Measurements from ENCODE around the gene ORAI1. TPM values are rescaled to one million over a fixed set of nuclear protein-coding genes. Genes with fewer than 3 reads are reported as not detected.

Gene ORAI1
- polyA plus RNA-seq, 1 of the 3 experiments (the other 2 are of a cell fraction): 16.6 TPM

- H3K36me3 ChIP-seq (replicated peaks in 1 of 2; ENCODE audit: control insufficient read depth in 1 of 2, insufficient read depth in 2 of 2, low read length in 1 of 2): no peaks in the 10 kb centered on the region
- DNase-seq: no peak
- no peak for TF ChIP-seq EP300 (IDR thresholded peaks at IDR 0.05; ENCODE audit: borderline replicate concordance in 1 of 2, low read depth in 1 of 2, low read length in 1 of 2)
- TF ChIP-seq CHD2 (IDR thresholded peaks at IDR 0.05; ENCODE audit: low read length, partially characterized antibody): no peak
- no peak for TF ChIP-seq TAF1 (IDR thresholded peaks at IDR 0.05; ENCODE audit: borderline replicate concordance, low read depth, low read length)
- no peak for TF ChIP-seq SIN3A (IDR thresholded peaks at IDR 0.05; ENCODE audit: borderline replicate concordance, low read depth, low read length)
- TF ChIP-seq USF2 (IDR thresholded peaks at IDR 0.05; ENCODE audit: borderline replicate concordance, low read depth, low read length): no peak
- no peak overlapping the region for H3K4me2 ChIP-seq
- no peaks in the 10 kb centered on the region for H3K9me2 ChIP-seq
- H3F3A ChIP-seq (replicated peaks; ENCODE audit: insufficient read depth): peaks cover 6% of the 10 kb centered on the region
- H3K27ac ChIP-seq (ENCODE audit: low read depth in 2 of 2, low read length in 1 of 2): no peak overlapping the region
- H3K27me3 ChIP-seq (ENCODE audit: insufficient read depth): no peaks in the 10 kb centered on the region
- CTCF ChIA-PET: interaction anchor here (1.3 to 1.5 kb wide), 3 partner anchors 16 to 210 kb away, joined by 3 to 11 read pairs (median 4); partner anchors contain the start of gene MORN3
- H3K4me1 ChIP-seq (ENCODE audit: control insufficient read depth in 1 of 2, insufficient read depth in 2 of 2, low read depth in 1 of 2, low read length in 1 of 2): no peaks in the 10 kb centered on the region
- no peak overlapping the region for H3K9ac ChIP-seq
- no peak overlapping the region for H2AFZ ChIP-seq (ENCODE audit: low read depth)
- H4K20me1 ChIP-seq (ENCODE audit: insufficient read depth): no peaks in the 10 kb centered on the region
- H3K79me2 ChIP-seq (ENCODE audit: insufficient read depth): no peaks in the 10 kb centered on the region
- H3K4me3 ChIP-seq (ENCODE audit: low read depth in 2 of 2, low read length in 1 of 2): no peak overlapping the region
- 98% methylated on average over 11 of the region's 16 CpGs for WGBS (ENCODE audit: low lambda C conversion rate)
- H3K9me3 ChIP-seq: no peaks in the 10 kb centered on the region
- POLR2A ChIA-PET: no interaction called here
These were observed 26.6 kb downstream of the ORAI1 start for GRCh38 chr12:121652767-121653497.

DNA sequence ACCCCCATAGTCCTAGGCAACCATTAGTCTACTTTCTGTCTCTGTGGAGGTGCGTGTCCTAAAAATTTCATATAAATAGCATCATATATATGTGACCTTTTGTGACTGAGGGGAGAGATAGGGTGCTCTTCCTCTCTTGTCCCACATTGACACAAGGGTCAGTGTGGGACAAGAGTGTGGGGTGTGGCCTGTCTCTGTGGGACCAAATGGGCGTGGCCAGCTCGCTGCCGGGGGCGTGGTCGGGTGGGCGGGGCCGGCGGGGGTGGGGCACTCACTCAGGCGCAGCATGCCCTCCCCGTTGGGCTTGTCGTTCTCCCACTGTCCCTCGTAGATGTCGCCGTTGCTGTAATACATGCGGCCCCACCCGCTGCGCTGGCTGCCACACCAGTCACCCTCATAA, 27.7 kb downstream of the ORAI1 start:
- Histone ChIP-seq H4K20me1 (ENCODE audit: insufficient read depth) (no peaks in the 10 kb centered on the region), H2AFZ (ENCODE audit: low read depth) (no peak overlapping the region), H3K79me2 (ENCODE audit: insufficient read depth) (no peaks in the 10 kb centered on the region), H3K4me2 (no peak overlapping the region), H3K4me1 (ENCODE audit: control insufficient read depth in 1 of 2, insufficient read depth in 2 of 2, low read depth in 1 of 2, low read length in 1 of 2) (no peaks in the 10 kb centered on the region; a peak in 1 of 4 replicates), H3K36me3 (replicated peaks in 1 of 2; ENCODE audit: control insufficient read depth in 1 of 2, insufficient read depth in 2 of 2, low read length in 1 of 2) (no peaks in the 10 kb centered on the region), H3K9me3 (no peaks in the 10 kb centered on the region), H3K9ac (no peak overlapping the region), H3K27ac (ENCODE audit: low read depth in 2 of 2, low read length in 1 of 2) (no peak overlapping the region), H3K4me3 (ENCODE audit: low read depth in 2 of 2, low read length in 1 of 2) (no peak overlapping the region), H3F3A (replicated peaks; ENCODE audit: insufficient read depth) (peaks cover 6% of the 10 kb centered on the region), H3K9me2 (no peaks in the 10 kb centered on the region), H3K27me3 (ENCODE audit: insufficient read depth) (no peaks in the 10 kb centered on the region)
- WGBS (ENCODE audit: low lambda C conversion rate): 94% methylated on average over 9 of the region's 18 CpGs
- peak; percentile 55 for DNase-seq
- ChIA-PET POLR2A (no interaction called here), CTCF (interaction anchor here (1.3 to 1.5 kb wide), 2 partner anchors 15 to 101 kb away, joined by 3 to 11 read pairs; partner anchors contain the start of gene MORN3)
- TF ChIP-seq EZH2phosphoT487 (IDR thresholded peaks at IDR 0.05; ENCODE audit: borderline replicate concordance, low read depth) (no peak), GABPA (IDR thresholded peaks at IDR 0.05; ENCODE audit: low read depth) (no peak), MAX (IDR thresholded peaks at IDR 0.05; ENCODE audit: low read depth) (no peak), ELF1 (IDR thresholded peaks at IDR 0.05) (no peak), RAD21 (IDR thresholded peaks at IDR 0.05; ENCODE audit: low read length) (no peak), TEAD4 (IDR thresholded peaks at IDR 0.05; ENCODE audit: borderline replicate concordance, insufficient read depth) (no peak), ZBTB33 (IDR thresholded peaks at IDR 0.05; ENCODE audit: borderline replicate concordance, low read depth) (no peak), TCF12 (IDR thresholded peaks at IDR 0.05) (no peak), REST (IDR thresholded peaks at IDR 0.05; ENCODE audit: low read depth, low read length) (no peak), MEF2A (IDR thresholded peaks at IDR 0.05; ENCODE audit: borderline replicate concordance, low read depth) (no peak), RFX5 (IDR thresholded peaks at IDR 0.05; ENCODE audit: low read length) (no peak), TAF1 (IDR thresholded peaks at IDR 0.05; ENCODE audit: borderline replicate concordance, low read depth, low read length) (no peak), POLR2AphosphoS5 (IDR thresholded peaks at IDR 0.05; ENCODE audit: low read depth, low read length) (no peak), EP300 (IDR thresholded peaks at IDR 0.05; ENCODE audit: borderline replicate concordance in 1 of 2, low read depth in 1 of 2, low read length in 1 of 2) (no peak)
- TF ChIP-seq, protein P1, sequence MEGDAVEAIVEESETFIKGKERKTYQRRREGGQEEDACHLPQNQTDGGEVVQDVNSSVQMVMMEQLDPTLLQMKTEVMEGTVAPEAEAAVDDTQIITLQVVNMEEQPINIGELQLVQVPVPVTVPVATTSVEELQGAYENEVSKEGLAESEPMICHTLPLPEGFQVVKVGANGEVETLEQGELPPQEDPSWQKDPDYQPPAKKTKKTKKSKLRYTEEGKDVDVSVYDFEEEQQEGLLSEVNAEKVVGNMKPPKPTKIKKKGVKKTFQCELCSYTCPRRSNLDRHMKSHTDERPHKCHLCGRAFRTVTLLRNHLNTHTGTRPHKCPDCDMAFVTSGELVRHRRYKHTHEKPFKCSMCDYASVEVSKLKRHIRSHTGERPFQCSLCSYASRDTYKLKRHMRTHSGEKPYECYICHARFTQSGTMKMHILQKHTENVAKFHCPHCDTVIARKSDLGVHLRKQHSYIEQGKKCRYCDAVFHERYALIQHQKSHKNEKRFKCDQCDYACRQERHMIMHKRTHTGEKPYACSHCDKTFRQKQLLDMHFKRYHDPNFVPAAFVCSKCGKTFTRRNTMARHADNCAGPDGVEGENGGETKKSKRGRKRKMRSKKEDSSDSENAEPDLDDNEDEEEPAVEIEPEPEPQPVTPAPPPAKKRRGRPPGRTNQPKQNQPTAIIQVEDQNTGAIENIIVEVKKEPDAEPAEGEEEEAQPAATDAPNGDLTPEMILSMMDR (IDR thresholded peaks at IDR 0.05): no peak
